RWPE2 (cell line): ENCODE results near the gene NDUFAF5.
"Not testable (repeated sequence)": the region's sequence is repeated elsewhere in the genome, so short reads cannot be mapped to it uniquely, and the experiment has no call there.

Source experiments
- ATAC-seq: fragments of 200-7000 bp; cut with Tn5 transposase; 3 replicates; pipeline ENCODE4 v1.9.1; 2021; ENCODE audit warnings: low read depth
- DNase-seq: peaks from one replicate; pipeline ENCODE4 v3.0.0-alpha.2; 2020; ENCODE audit warnings: low spot score
- H3K27ac ChIP-seq: fragments of 450-650 bp; 2 replicates; pipeline ENCODE4 v1.5.1; 2017; ENCODE audit warnings: mild to moderate bottlenecking; ENCODE audit not compliant: poor library complexity, severe bottlenecking
- H3K27me3 ChIP-seq: fragments of 250-450 bp; sonication (Bioruptor Pico); 2 replicates; pipeline ENCODE4 v1.5.1; 2021; ENCODE audit warnings: mild to moderate bottlenecking, moderate library complexity; ENCODE audit not compliant: insufficient read depth, poor library complexity, severe bottlenecking
- H3K36me3 ChIP-seq: fragments of 250-450 bp; sonication (Bioruptor Pico); 2 replicates; pipeline ENCODE4 v1.5.1; 2020; ENCODE audit warnings: low read depth, mild to moderate bottlenecking, moderate library complexity
- H3K4me1 ChIP-seq: fragments of 250-450 bp; sonication (Bioruptor Pico); 2 replicates; pipeline ENCODE4 v1.5.1; 2021; ENCODE audit warnings: mild to moderate bottlenecking, moderate library complexity; ENCODE audit not compliant: insufficient read depth, poor library complexity, severe bottlenecking
- H3K4me3 ChIP-seq: fragments of 250-450 bp; sonication (Bioruptor Pico); 2 replicates; pipeline ENCODE4 v1.5.1; 2021; ENCODE audit warnings: mild to moderate bottlenecking, moderate library complexity; ENCODE audit not compliant: severe bottlenecking
- H3K9me3 ChIP-seq: fragments of 250-450 bp; sonication (Bioruptor Pico); 2 replicates; pipeline ENCODE4 v1.5.1; 2021; ENCODE audit warnings: mild to moderate bottlenecking, moderate library complexity; ENCODE audit not compliant: severe bottlenecking
- TF ChIP-seq, protein P1 (sequence below): fragments of 450-650 bp; IDR thresholded peaks from one replicate; pipeline ENCODE4 v1.5.1; 2017; ENCODE audit warnings: mild to moderate bottlenecking, moderate library complexity; ENCODE audit not compliant: poor library complexity, severe bottlenecking

NDUFAF5 gene, protein sequence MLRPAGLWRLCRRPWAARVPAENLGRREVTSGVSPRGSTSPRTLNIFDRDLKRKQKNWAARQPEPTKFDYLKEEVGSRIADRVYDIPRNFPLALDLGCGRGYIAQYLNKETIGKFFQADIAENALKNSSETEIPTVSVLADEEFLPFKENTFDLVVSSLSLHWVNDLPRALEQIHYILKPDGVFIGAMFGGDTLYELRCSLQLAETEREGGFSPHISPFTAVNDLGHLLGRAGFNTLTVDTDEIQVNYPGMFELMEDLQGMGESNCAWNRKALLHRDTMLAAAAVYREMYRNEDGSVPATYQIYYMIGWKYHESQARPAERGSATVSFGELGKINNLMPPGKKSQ

DNA sequence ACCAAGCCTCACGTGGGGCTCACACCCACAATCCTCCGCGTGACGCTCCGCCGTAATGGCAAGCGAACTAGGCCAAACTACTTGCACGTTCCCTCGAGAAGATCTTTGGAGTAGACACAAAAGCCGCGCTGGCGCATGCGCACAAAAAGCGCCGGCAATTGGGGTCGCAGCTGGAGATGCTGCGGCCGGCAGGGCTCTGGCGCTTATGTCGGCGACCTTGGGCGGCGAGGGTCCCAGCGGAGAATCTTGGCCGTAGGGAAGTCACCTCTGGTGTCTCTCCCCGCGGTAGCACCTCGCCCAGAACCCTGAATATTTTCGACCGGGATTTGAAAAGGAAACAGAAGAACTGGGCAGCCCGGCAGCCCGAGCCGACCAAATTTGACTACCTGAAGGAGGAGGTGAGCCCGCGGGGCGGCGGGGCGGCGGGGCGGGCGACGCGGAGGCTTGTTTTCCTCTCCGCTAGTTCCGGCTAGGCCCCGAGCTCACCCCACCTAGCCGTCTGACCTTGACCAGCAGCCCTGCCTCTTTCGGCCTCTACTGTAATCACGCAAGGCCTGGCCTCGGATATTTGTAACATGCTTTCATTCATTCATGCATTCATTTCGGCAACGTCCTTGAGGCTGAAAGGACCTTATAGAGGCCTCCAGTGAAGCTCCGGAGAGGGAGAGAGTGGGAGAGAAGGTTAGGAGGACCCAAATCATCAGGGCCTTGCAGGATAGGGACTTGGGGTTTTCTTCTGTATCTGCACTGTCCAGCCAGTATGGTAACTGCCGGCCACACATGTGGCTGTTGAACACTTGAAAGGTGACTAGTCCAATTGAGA lies at the start of gene NDUFAF5, which contains the start of gene ESF1:
Gene NDUFAF5, plus strand, starts transcription at position 136 of the 823 bp plus-strand sequence. Its CDS starts 41 bp downstream, at position 177.
Gene ESF1, minus strand, starts transcription at position 27 of the 823 bp plus-strand sequence. CDS start 1,779 bp downstream, outside the sequence.
- TF ChIP-seq, protein P1, sequence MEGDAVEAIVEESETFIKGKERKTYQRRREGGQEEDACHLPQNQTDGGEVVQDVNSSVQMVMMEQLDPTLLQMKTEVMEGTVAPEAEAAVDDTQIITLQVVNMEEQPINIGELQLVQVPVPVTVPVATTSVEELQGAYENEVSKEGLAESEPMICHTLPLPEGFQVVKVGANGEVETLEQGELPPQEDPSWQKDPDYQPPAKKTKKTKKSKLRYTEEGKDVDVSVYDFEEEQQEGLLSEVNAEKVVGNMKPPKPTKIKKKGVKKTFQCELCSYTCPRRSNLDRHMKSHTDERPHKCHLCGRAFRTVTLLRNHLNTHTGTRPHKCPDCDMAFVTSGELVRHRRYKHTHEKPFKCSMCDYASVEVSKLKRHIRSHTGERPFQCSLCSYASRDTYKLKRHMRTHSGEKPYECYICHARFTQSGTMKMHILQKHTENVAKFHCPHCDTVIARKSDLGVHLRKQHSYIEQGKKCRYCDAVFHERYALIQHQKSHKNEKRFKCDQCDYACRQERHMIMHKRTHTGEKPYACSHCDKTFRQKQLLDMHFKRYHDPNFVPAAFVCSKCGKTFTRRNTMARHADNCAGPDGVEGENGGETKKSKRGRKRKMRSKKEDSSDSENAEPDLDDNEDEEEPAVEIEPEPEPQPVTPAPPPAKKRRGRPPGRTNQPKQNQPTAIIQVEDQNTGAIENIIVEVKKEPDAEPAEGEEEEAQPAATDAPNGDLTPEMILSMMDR, result no peak
- Histone ChIP-seq H3K36me3 (peaks cover 71% of the 10 kb centered on the region), H3K4me3 (peak within 1 kb of the TSS; percentile 65), H3K27ac (peak within 1 kb of the TSS; percentile 50), H3K9me3 (no peaks in the 10 kb centered on the region), H3K27me3 (no peaks in the 10 kb centered on the region), H3K4me1 (peaks cover 22% of the 10 kb centered on the region)
- ATAC-seq, result peak; percentile 89
- peak; percentile 94 for DNase-seq

DNA sequence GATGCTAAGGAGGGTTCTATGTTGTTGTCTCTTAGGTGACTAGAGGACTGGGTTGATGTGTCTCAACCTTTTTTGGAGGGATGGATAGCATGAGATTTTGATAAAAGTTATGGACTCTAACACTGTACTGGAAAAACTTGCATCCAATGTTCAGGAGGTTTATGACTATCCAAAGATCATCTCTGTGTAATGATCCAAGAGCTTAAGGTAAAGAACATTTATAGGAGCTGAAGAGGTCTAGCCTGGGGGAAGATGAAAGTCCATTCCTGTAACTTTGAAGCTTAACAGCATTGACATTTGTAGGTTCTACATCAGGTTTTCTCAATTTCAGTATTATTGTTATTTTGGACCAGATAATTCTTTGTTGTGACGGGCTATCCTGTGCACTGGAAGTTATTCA lies 49.0 kb upstream of the NDUFAF5 start:
- Histone ChIP-seq H3K4me3 (no peak overlapping the region), H3K4me1 (no peaks in the 10 kb centered on the region), H3K9me3 (no peaks in the 10 kb centered on the region), H3K36me3 (peaks cover 57% of the 10 kb centered on the region), H3K27ac (no peak overlapping the region), H3K27me3 (no peaks in the 10 kb centered on the region)
- DNase-seq (no peak), ATAC-seq (no peak)
- TF ChIP-seq, protein P1, result no peak

DNA sequence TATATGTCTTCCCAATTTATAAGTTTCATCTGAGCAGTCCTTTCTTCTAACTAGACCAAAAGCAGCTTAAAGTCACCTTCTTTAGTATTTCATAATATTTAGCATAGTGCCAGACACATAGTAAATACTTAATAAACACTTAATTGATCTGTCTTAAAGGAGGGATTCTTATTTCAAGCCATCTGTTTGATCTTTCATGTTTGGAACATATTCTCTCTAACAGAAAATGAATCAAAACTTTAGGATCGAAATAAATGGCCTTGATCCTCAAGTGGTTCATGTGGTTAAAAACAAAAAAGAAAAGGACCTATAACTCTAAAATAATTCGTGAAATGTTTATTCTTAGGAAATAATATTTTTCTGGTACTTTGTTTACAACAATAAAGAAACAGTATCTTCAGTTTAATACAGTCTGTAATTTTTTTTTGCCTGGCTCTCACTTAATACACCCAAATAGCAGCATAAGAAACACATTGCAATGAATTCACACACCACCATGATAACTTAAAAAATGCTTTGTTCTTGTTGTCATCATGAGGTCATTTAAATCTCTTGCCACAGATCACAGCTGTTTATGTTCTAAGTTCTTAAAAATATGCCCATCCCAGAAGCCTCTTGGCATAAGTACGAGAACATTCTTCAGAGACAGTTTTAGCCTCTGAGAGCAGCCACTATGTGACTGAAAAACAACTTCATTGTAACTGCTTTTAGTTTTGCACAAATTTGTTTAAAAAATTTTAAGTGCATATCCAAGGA lies 48.2 kb upstream of the NDUFAF5 start:
- ATAC-seq, result no peak
- H3K4me3 ChIP-seq, result no peak overlapping the region
- peaks cover 60% of the 10 kb centered on the region for H3K36me3 ChIP-seq
- TF ChIP-seq, protein P1, result no peak
- no peaks in the 10 kb centered on the region for H3K4me1 ChIP-seq
- no peaks in the 10 kb centered on the region for H3K9me3 ChIP-seq
- no peak overlapping the region for H3K27ac ChIP-seq
- no peak for DNase-seq
- no peaks in the 10 kb centered on the region for H3K27me3 ChIP-seq

DNA sequence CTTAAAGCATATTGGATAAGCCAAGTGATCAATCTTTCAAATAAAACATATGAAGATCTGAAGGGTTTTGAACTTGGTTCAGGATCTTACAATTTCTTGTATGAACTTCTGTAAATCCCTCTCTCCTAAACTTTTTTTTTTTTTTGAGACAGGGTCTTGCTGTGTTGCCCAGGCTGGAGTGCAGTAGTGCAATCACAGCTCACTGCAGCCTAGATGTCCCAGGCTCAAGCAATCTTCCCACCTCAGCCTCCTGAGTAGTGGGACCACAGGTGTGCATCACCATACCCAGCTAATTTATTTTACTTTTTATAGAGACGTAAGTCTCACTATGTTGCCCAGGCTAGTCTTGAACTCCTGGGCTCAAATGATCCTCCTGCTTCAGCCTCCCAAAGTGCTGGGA lies 46.6 kb upstream of the NDUFAF5 start:
- peaks cover 57% of the 10 kb centered on the region for H3K36me3 ChIP-seq
- not testable (repeated sequence) for H3K4me3 ChIP-seq, H3K27me3 ChIP-seq, DNase-seq, H3K9me3 ChIP-seq, ATAC-seq, H3K27ac ChIP-seq, H3K4me1 ChIP-seq
